HG02938 (cell line): Measurements from ENCODE around the gene ATG5.
"Not testable (repeated sequence)": the region's sequence is repeated elsewhere in the genome, so short reads cannot be mapped to it uniquely, and the experiment has no call there.

Experiments
- ATAC-seq: cut with Tn5 transposase; IDR thresholded peaks from one replicate; pipeline ENCODE4 v1.9.1; 2021; ENCODE audit warnings: mild to moderate bottlenecking, moderate library complexity; ENCODE audit not compliant: unreplicated experiment

The ATG5 gene

GRCh38 chr6:106160189-106160588 is 165.4 kb downstream of the ATG5 start:
- no peak for ATAC-seq

DNA sequence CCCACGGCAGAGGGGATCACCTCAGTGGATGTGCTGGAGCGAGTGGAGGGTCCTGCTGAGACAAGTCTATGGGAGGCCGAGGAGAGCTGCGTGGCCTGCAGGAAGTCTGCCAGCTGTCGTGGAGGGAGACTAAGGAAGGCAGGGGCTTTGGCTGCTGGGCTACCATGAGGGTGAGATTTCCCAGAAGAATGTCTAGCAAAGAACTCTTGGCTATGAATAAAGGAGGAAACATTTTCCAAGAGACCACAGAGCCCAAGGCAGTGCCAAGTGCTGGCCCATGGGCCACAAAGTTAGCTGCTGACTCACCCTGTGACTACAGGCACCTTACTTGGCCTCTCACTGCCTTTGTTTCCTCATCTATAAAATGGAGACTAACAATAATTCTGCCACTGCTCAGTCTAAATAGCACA is 166.0 kb downstream of the ATG5 start:
- ATAC-seq: no peak

GRCh38 chr6:106158816-106159215 is 166.7 kb downstream of the ATG5 start:
- ATAC-seq: no peak

DNA sequence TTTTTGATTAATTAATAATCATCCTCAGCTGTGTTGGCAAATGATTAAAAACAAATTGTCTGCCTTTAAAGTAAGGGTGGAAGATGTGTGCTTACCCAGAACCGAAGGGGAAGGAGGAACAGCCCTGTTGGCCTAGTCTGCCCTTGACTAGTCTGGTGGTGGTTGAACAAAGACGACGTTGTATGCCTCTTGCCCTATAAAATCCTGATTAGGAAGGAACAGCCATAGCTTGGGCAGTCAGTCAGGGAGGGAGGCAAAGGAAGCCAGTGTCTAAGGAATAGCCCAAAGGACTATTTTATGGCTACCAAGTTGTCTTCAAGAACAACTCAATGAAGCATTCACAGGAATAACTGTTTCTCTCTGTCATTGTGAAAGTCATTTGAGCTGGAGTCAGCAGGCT is 168.7 kb downstream of the ATG5 start:
- ATAC-seq: no peak

DNA sequence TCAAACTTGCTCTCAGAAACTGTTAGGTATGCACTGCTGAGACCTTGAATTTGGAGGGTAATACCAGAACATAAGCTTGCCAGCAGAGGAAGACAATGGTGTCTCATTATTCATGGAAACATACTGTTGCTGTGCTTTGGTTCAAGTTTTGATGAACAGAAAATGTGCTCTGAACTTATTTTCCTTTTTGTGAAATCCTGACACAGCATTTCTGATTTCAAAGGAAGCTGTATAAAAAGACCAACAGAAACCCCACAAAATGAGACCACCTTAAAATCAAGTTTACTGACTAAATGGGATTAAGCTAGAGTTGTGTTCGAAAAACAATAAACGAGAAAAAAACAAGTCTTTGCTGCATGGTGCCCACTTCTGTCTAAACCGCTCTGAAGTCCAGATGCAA is 169.1 kb downstream of the ATG5 start:
- ATAC-seq: no peak

DNA sequence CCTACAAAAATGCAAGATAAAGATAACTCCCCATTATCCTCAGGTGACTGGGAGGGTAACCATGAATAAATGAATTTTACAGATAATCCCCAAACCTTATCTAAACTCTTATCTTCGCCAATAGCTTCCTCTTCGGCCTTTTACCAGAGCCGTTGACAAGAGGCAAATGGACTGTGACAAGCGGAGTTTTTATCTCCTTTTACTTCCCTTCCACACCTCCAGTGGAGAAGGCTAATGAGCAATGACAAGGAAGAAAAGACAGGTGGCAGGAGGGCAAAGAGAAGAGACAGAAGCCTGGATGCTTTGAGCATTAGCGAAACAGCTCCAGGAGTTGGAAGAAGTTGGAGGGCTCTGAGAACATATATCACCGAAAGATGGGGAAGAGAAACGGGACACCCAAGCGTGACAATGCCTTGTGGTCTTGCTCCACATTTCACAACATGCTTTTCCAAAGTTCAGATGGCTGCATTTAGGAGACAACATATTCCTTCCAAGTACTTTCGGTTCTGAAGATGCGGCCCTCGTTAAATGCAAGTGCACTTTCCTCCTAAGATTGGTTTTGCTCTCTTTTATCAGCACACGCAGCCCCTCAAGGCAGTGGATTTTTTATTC is 170.2 kb downstream of the ATG5 start:
- no peak for ATAC-seq

GRCh38 chr6:106154326-106154725 is 171.2 kb downstream of the ATG5 start:
- ATAC-seq: no peak

DNA sequence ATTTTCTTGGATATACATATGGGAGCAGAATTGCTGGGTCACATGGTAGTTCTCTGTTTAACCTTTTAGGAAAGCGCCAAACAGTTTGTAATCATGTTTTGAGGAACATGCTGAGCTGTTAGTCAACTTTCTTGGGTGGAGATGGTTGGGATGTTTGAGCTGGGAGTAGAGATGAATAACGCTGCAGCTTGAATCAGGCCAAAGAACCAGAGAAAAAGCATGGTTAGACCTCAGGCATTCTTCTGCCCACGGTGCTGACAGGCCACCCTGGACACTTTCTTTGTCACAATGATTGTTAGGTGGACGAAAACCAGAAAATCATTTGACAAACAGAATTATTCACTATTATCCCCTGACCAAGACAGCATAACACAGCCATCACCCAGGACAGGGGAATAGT is 172.6 kb downstream of the ATG5 start:
- ATAC-seq: no peak

DNA sequence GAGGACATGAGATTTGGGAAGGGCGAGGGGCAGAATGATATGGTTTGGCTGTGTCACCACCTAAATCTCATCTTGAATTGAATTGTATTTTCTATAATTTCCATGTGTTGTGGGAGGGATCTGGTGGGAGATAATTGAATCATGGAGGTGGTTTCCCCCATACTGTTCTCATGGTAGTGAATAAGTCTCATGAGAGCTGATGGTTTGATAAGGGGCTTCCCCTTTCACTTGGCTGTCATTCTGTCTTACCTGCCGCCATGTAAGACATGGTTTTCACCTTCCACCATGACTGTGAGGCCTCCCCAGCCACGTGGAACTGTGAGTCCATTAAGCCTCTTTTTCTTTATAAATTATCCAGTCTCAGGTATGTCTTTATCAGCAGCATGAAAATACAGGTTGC is 173.1 kb downstream of the ATG5 start:
- ATAC-seq: not testable (repeated sequence)

GRCh38 chr6:106149472-106150069 is 176.0 kb downstream of the ATG5 start:
- no peak for ATAC-seq

- no peak for ATAC-seq
Measured at GRCh38 chr6:106147476-106147875, 178.1 kb downstream of the ATG5 start.

GRCh38 chr6:106146852-106147351 is 178.7 kb downstream of the ATG5 start:
- peak; percentile 35 for ATAC-seq

GRCh38 chr6:106145741-106146227 is 179.8 kb downstream of the ATG5 start:
- ATAC-seq: no peak

DNA sequence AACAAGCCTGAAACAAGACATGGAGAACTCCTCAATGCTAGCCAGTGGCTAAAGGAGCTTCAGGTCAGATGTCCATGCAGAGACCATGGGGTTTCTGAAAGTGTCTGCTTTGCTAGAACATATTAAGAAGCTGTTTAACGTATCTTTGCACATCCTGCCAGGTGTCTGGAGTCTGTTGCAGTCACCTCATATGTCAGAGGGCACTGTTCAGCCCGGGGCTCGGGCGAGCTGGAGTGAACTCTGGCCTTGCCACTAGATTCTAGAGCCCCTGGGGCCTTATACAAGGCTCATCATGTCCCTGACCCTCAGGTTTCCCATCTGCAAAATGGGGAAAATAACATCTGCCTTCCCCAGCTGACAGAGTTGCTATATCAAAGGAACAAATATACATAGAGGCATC is 180.4 kb downstream of the ATG5 start:
- ATAC-seq: no peak

DNA sequence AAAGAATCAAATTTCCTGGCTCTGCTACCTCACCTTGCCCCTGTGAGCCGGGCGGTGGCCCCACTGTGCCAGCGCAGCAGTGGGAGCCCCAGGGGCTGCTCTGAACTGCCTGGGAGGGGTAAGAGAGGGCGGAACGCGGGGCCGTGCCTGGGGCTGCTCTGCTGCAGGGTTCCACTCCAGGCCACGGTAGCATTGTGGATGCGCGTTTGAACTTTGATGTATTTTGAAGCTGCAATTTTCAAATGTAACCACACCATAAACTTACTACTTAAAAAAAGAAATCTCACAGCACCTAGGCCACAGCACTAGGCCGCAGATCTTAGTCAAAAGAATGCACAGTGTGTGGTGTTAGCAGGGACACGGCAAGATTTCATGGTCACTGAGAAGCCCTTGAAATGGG is 181.9 kb downstream of the ATG5 start:
- no peak for ATAC-seq

- ATAC-seq: no peak
Measured at GRCh38 chr6:106142876-106143431, 182.6 kb downstream of the ATG5 start.

DNA sequence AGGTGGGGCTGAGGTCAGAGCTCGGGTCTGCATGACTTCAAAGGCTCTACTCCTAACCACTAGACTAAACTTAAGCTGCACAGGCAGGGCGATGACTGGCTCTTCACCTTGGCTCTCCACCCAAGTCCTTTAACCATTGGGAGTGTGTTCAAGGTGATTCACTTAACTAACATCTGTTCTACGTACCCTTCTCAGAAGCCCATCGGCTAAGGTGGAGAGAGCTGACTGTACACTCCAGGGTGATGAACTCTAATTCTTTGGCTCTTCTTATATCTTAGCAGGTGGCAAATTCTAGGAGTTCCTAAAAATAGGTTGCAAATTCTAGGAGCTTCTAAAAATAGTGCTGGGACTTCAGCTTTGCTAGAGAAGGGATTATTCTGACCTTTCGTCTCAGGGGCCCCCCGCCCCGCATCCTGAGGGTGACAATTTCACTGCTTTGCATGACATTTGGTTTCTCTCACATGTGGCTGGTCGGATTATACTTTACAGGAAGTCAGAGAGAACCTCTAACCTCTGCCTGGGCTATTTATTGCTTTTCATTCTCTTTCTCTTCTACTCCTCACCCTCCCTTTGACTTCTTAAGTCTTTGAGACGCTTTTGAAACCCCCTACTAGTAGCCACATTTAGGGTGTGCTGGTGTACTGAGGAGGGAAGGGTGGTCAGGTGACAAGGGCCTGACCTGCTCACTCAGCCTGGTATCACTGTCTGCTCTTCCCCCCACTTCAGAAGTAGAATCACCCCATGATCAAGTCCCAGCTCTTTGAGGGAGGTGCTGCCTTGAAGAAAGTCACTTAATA is 183.9 kb downstream of the ATG5 start:
- ATAC-seq: peak; percentile 88

DNA sequence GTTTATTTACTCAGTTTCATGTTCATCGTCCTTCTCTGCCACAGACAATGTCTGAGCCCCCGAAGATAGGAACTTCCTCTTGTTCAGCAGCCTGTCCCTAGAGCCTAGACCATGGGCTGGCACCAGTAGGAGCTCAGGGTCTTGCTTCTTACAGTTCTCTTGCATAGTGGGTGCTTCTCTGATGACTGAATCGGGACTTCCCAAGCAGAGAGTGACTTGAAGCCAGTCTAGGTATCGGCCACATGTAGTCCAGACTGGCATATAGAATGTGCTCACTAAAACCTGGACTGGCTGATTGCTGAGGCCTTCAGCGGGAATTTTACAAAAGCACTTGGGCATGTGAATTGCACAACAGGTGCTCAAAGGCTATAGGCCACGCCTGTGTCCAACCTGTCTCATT is 187.4 kb downstream of the ATG5 start:
- ATAC-seq: no peak

DNA sequence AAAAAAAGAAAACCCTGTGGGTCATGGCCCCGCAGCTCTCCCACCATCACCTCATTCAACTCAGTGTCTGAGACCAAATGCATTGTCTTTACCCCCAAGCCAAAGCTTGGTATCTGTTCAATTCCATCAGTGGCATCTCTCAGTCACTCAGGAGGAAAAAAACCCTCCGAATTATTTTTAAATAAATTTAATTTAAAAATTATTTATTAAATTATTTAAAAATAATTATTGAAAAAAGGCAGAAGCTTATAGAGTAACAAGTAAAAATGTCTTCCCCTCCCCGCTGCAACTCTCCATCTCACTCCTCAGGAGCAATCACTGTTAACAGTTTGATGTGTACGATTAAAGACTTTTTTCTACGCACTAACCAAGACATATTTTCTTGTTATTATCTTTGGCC is 188.7 kb downstream of the ATG5 start:
- no peak for ATAC-seq

DNA sequence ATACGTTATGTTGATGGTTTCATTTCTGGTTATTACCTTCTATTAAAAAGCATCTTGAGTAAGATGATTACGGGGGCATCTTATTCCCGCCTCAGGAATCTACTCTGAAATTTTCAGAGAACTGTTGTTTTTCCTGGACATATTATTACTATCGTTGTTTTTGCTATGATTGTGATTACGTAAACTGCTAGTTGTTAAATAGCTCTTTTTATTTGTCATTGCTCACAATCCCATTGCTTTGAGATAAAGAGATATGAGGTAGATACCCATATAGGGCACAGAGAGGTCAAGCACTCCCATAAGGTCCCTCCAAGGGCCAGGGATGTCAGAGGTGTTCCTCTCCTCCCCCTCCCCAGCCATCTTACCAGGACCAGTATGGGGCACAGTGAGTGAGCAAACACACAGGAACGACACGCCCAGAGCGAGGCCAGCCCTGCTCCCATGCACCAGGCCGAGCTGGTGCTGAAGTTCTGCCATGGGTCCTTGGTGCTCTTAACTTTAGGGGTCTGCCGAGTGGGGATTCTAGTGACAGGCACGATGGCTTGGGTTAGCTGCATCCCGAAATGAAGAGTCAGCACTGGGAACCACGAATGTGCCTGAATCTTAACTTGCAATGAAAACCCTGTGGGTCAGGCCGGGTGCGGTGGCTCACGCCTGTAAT is 189.5 kb downstream of the ATG5 start:
- ATAC-seq: no peak
